DND-41 (cell line): Measurements from ENCODE around the gene SLC22A4.

Experiments used
- CTCF ChIP-seq: IDR thresholded peaks from 2 replicates; pipeline ENCODE4 v1.5.1; 2012; ENCODE audit warnings: borderline replicate concordance, low read length, moderate library complexity, mild to moderate bottlenecking; ENCODE audit not compliant: poor library complexity, severe bottlenecking; ENCODE audit errors: extremely low read depth
- EZH2 ChIP-seq: IDR thresholded peaks from 3 replicates; pipeline ENCODE4 v1.6.1; 2012; ENCODE audit warnings: borderline replicate concordance, low read depth, mild to moderate bottlenecking, moderate library complexity, low read length, inconsistent platforms; ENCODE audit not compliant: severe bottlenecking

GRCh38 chr5:132362086-132362485, 67.9 kb downstream of the SLC22A4 start:
- TF ChIP-seq CTCF = no peak
- no peak for TF ChIP-seq EZH2
